Ammon's horn (tissue), 1 donor: ENCODE results near the gene GPR39.

Source experiments
- DNase-seq: peaks from one replicate; pipeline ENCODE4 v3.0.0-alpha.2; 2016; ENCODE audit warnings: low spot score

The GPR39 gene

DNA sequence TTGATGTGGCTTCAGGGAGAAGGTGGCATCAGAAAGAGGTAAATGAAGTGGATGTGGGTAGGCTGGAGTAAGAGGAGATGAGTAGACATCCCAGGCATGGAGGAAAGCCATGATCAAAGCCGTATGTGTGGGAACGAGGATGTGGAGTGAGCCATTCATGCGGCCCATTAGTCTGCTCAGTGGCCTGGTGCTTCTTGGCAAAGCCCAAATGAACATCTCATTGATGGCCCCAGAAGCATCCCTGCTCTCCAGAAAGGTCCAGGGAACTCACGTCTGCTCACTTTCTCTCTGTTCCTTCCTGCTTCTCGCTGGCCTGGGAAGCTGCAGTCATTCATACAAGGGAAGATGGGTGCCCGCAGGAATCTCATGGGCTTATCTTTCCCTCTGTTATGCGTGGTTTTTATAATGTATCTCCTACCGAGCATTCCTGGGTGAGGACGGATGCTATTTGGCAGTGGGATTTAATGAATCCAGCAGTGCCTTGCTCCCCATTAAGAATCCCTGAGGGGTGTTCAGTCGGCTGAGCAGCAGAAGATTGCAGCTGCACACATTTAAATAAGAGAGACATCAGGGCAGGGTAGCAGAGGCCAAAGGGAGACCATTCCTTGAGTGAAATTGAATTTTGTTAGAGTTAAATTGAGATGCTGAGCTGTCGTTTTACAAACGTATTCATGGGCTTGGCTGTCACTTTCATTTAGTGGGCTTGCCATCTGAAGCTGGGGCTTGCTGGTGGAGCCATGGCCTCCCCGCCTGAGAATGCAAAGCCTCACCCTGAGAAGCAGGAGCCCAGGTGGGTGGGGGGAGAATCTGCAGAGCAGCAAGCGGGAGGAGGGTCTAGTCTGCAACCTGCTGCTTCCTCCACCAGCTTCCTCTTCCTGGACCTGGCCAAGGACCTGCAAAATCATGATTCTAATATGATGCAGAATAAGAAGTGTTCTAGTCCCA lies 188.9 kb downstream of the GPR39 start:
- no peak for DNase-seq

DNA sequence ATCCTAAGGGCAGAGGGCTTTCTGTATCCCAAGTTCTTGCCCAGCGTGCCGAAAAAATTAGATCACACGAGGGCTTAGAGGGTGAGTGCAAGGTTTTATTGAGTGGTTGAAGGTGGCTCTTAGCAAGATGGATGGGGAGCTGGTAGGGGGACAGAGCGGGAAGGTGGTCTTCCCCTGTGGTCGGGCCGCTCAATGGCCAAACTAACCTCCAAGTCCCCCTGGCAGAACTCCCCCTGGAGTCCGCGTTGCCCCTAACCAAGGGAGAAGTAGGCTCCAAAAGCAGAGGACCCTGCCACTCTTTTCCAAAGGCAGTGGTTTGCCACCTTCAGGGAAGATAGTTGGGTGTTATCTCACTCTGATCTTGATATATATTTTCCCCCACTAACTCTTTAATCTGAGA lies 190.0 kb downstream of the GPR39 start:
- no peak for DNase-seq

DNA sequence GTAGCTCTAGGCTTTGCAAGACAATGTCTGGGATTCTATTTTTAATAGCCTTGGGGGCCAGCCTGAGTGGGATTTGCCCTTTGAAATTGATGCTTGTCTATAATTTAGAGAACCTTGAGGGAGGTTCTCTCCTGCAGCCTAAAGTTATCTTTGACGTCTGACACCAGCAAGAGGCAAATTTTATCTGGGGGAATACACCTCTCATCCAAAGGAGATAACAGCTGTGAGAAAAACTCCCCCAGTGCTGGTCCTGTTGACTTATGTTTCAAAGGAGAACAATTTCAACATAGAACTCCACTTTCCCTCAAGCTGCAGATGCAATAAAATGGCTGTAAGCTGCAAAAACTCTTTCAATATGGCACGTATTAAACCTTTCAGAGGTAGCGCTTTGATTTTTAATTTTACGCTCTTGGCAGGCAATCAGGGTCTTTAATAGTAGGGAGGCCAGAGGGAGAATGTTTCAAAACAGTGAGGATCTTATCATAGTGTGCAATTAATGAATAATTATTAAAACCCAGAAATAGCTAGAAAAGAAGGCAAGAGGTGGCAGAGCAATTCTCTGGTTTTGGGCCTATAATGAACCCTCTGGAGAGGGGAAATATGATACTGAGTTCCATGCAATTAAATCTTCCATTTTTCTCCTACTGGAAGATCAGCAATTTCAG lies 191.0 kb downstream of the GPR39 start:
- DNase-seq, result no peak

DNA sequence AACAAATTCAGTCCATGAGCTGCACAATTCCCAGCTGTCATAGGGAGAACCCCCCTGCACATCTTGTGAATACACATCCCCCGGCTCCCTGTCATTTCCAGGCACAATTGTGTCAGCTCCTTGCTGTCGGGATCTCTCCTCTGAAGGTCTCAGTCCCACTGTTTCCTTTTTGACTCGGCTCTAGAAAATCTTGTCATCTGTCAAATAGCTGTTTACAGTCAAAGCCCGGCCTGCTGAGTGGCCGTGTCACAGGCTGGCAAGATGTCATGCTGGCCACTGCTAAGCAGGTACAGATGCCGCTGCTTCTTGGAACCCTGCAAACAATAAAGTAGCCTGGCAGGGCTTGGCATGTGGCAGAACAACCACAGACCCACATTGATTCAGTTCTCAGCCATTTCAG lies 191.7 kb downstream of the GPR39 start:
- no peak for DNase-seq

DNA sequence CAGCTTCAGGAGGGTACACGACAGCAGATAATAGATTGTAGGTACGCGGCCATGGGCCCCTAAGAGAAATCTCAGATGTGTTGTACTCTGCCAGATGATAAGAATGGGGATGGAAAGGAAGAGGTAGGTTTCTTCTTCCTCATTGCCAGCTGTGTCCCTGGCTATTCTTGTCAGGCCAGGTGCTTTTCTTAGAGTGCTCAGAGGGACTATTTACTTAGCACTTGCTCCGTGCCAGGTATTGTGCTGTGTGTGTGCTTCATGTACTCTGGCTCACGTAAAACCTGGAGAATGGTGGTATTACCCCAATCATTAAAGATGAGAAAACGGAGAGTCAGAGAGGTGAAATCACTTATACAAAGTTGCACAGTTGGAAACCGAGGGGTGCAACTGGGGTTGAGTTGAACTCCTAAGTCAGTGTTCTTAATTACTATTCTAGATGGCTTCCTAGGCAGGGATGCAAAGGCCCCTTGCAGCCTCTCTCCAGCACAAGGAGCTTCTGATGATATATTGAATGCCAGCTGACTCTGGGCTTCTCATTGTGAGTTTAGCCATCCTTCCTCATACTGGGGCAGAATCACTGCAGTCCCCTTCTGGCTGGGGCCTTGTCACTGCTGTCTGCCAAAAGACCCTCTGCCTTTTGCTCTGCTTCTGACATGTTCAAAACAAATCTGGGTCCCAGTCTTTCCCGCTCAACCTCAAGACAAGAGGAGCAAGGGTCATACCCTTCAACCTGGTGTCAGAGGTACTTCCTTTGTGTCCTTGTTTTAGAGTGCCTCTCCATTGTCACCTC lies 192.7 kb downstream of the GPR39 start:
- no peak for DNase-seq

DNA sequence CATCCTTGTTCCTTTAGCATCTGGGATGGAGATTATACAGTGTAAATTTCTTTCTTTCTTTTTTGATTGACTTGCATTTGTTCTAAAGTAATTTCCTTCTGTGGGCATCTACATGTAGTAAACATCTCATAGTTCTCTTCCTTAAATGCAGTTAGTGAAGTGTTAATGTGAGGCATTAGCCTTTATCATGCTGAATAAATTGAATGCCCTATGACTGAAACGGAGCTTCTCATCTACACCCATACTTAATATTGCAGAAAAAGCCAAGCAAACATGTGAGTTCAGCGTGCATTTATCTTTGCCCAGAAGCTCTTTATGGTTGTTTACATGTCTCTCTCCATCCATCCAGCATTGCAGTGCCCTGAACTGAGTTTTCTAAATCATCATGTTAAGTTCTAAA lies 195.1 kb downstream of the GPR39 start:
- DNase-seq, result no peak

DNA sequence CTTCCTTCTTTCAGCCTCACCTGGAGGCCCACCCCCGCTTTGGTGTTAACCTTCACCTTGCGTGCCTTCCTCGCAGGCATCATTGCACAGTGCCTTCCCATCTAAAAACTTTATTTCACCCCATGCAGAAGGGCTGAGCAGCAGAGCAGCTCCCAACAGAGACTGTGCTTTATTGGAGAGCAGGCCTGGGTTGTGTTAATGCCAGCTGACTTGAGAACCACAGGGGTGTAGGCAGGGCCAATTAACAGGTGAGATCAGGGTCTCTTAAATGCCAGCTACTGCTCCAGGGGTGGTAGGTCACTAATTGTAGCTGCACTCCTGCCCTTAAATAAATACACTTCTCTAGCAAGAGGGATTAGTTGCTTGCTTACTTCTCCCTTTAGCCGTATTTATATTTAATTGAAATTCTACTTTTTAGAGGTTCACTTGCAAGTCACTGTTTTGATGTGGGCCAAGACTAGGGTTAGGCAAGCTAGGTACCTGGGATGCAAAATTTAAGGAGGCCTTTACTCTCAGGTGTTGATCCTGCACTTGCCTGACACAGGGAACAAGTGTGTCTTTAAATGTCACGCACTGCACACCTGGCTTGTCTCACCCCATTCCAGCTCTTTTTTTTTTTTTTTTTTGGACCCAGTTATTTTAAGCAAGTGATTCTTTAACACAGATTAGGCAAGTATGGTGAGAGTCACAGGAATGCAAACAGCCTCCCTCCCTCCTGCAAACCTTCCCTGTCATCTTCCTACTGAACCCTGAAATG lies 198.9 kb downstream of the GPR39 start:
- DNase-seq, result no peak

DNA sequence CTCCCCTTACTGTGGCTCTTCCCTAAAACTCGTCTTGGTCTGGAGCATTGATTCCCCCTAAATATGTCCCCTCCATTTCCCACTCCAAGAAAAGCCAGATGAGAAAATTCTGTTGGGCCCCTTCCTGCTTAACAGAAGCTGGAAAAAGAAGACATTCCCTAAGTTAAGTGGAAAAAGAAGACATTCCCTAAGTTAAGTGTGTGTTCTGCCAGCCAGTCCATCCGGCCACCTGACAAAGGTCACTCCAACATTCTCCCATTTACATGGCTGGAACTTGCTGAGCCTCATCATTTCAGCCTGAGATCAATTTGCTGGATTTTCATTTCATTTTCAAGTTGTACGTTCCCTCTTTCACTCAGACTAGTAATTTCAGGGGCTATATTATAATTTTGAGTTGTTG lies 201.4 kb downstream of the GPR39 start:
- no peak for DNase-seq

DNA sequence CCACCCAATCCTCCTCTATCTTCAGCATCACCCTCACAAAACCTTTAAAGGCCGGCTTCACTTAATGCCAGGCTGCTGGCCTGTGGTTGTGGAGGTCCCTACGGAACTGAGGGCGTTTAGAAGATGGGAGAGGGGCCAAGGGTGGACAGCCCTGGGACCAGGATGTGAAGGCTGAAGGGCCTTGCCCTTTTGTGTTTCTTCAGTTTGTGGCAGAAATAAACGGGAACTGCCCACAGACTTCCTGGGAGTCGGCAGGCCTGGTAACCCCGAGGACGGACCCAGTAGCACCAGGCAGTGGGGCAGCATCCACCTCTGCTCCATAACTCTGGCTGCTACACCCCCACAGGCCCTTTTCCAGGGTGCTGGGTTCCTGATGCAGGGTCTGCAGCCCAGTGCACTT lies 202.1 kb downstream of the GPR39 start:
- DNase-seq, result no peak

DNA sequence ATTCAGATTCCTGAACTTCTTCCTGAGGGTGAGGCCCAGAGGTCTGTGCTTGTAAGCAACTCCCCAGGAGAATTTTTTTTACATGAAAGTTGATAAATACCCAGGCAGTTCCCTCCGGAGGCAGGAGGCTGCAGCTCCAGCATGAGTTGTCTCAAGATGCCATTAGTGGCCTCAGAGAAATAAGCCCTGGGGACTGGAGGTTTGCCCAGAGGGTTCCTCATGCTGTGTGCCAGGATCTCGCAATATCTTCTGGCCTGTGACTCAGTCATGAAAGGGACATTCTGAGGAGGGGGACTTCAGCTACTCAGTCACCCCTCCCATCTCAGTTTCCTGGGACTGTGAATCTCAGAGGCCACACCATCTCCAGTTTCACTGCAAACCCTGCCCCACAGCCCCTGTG lies 203.5 kb downstream of the GPR39 start:
- no peak for DNase-seq

DNA sequence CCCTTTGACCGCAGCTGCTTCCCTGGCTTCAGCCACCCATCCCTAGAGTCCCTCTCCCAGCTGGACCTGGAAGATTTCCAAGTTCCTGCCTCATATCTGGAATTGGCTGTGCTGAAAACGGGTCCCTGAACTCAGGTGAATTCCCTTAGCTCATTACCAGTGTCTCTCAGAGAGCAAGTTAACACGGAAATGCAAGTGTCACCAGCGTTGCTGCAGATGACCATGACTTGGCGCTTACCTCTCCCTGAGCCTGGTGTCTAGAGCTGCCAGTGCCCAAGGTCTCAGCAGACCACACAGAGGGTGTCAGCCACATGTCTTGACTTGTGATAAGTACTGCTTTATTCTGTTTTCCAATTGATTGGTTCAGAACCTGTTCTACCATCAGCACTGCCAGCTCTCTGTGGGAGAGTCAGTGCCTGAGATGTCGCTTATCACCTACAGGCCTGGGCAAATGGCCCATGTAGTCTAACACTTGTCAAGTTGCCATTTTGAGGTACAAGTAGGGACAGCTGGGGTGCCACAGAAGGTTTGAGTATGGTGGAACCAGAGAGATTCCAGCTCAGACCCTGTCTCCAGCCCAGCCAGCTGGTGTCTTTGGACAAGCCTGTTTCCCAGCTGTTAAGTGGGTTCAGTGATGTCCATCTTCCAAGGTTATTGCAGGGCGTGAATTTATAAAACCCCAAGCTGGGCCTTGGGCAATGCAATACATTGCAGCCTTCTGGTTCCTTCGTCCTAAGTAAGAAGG lies 204.7 kb downstream of the GPR39 start:
- no peak for DNase-seq

DNA sequence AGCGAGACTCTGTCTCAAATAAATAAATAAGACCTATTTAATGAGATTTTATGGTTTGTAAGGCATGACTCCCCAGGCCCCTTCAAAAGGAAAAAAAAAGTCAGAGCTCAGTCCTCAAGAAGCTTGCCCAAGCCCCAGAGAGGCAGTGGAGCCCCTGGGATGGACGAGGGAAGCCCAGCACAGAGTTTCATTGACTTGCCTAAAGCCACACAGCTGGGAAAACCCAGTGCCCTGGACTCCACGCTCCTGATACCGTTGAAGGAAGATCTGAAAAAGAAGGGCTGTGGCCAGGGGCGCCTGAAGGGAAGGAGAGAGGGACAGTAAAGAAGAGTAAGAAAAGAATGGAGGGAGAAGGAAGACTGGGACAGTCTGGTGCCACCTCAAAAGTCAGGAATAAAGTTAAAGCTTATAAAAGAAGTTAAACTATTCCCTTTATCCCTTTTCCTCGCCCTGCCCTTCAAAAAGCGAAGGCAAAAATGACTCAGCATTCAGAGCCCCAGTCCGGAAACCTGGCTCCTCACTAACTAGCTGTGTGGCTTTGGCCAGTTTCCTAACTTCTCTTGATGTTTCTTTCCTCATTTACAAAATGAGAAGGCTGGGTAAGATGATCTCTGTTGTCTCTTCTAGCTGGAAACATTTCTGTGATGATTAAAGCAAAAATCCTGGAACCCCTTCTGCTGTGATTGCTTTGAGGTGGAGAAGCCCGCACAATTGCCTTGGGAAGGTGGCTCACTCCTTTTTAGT lies 206.7 kb downstream of the GPR39 start:
- no peak for DNase-seq

DNA sequence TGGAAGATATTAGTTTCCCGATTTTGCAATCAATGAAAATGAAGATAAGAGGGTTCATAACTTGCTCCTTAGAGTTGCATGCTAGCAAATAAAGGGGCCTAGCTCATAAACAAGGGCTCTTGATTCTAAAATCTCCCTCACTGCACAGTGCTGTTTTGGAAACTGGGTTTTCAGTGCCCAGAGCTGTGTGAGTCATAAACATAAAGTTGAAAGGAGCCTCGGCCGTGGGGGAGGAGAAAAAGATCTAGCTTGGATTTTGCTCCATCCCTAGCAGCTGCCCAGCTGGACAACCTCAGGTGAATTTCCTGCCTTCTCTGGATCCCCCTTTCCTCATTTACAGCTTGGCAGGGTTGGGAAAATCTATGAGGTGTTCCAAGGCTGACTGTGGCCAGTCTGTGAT lies 210.9 kb downstream of the GPR39 start:
- no peak for DNase-seq

DNA sequence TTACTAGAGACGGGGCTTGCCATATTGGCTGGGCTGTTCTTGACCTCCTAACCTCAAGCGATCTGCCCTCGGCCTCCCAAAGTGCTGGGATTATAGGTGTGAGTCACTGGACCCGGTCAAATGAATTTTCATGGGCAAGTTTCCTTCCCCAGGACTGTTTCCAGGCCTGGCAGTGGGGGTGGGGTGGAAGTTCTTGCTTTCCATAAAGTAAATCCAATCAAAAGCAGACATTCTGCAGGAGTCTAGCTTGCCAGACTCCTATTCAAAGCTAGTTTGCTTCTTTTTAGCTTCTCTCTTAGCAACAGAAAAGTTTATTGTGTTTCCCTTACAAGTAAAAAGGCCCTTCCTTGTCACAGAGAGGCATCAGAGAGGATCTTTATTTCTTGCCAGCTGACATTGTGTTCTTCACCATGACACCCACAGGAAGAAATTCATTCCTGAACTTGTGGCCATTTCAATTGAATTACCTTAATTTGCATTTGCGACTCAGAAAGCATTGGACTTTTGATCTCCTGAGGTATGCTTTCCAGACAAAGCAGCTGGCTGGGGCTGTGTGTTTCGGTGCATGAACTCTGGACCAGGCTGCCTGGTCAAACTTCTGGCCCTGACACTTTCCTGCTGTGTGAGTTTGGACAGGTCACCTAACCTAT lies 215.5 kb downstream of the GPR39 start:
- DNase-seq, result peak; percentile 64

DNA sequence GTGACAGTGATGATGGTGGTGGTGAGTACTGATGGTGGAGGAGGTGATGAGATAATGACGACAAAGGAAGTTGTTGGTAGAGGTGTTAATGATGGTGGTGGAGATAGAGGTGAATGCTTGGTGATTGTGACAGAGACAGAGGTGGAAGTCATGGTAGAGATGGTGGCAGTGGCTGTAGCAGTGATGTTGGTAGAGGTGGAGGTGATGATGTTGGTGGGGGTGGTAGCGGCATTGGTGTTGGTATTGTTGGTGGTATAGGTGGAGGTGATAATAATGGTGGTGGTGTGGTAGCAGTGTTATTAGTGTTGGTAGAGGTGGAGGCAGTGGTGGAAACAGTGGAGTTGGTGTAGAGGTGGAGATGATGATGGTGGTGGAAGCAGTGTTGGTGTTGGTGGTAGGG lies 217.0 kb downstream of the GPR39 start:
- no peak for DNase-seq

DNA sequence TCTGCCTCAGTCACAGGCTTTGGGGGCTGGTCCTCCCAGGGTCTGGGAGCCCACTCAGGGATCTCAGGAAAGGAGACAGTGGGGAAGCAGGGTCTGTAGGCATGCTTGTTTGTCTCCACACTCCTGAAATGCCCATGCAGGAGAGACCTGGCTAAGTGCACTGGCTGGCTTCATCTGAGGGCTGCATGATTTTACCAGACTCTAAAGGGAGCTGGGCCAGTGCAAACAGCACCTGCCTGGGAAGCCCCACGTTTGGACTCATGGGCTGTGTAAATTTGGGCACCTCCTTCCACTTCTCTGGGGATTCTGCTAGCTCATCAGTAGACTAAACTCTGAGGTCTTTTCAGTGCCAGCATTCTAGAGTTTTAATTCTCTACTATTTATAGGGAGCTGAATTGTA lies 219.7 kb downstream of the GPR39 start:
- DNase-seq, result no peak

DNA sequence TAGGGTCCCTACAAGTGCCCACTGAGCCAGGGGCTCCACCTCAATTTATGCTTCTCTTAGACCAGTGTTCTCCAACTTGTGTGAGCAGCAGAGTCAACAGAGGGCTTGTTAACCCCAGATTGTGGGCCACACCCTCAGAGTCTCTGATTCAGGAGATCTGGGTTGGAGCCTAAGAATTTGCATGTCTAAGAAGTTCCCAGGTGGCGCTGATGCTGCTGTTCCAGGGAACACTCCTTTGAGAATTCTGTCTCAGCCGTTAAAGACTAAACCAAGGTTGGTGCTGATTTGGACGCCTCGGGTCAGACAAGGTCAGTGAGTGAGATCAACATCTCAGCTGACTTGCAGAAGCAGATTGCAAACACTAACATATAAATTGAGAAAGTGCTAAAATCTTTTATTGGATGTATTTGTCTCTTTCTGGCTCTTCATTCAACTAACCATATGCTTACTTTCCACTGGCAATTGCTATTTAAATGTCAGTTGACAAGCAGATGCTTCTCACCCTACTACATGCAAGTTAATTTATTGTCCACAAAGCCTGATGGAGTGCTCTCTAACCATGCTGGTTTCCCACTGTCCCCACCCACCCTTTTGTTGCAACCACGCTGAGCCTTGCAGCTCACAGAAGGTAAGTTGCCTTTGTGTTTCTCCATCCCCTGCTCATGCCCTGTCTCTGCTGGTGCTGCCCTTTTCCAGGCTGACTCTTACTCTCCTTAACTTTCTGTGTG lies 221.9 kb downstream of the GPR39 start:
- DNase-seq, result no peak

DNA sequence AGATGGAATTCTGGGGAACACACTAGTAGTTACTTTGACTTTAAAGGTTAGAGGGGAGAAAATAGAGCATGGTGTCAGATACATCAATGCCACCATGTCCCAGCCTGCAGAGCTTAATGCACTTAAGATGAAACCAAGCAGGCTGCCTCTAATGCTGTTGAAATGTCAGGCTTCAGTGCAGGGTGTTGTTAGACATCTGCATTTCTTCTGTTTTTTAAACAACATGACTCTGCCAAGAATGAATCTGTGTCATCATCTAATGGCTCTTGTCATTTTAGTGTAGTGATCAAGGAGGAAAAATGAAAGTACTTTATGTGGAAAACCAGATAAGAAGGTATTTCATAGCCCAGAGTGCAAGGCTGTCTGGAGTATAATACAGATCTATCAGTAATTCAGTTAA lies 223.5 kb downstream of the GPR39 start:
- DNase-seq, result no peak

DNA sequence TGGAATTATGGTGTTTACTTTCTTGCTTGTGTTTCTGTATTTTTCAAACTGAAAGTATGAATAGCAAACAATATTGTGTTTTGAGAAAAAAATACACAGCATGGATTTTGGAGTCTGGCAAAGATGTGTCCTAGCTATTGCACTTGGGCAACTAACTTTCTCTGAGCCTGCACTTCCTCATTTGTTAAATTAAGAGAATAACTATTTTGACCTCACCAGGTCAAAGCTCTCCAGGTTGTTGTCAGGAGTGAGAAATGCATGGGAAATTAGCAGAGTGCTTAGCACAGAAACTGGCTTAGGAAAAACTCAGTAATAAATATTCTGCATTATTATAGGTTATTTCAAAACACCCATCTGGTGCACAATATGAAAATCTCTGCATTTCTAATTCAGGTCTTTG lies 225.2 kb downstream of the GPR39 start:
- no peak for DNase-seq
